Heart left ventricle (tissue), 13 donors: ENCODE measurements around the gene RAB11FIP4.

Experiments used
- POLR2A ChIP-seq, 2 donors: fragments of 450-650 bp; IDR thresholded peaks; one replicate each; pipeline ENCODE4 v1.6.1; 2017; ENCODE audit warnings: antibody characterized with exemption in 2 of 2, mild to moderate bottlenecking in 2 of 2, moderate library complexity in 2 of 2
- TF ChIP-seq, protein P1 (sequence below), 12 donors: fragments of 200-600 bp; sonication (generic) in 4 of 12; IDR thresholded peaks; one replicate each; pipeline versions ENCODE4 v1.5.0 to v1.8.0; 2018 to 2022; ENCODE audit warnings: antibody characterized with exemption in 12 of 12, mild to moderate bottlenecking in 5 of 12
- donor health status: ischemic (EF 13 %, LVEDD 7.1; RV severe dilation, severe dysfunction).
- donor health status: DM: no; HTN: yes; CAD: no.
- donor health status: DM: no; HTN: no; CAD: no.
- donor health status: ischemic (EF 25% LVEDD 6.9; RV normal size, moderate dysfunction).
- donor health status: ischemic (EF 25% LVEDD 5.7; RV mildly dilated, moderate dysfunction).
- donor health status: ischemic (EF 35%, LVEDD 5.7; RV mildly dilated, moderate dysfunction).
- donor health status: nonischemic (EF 11% LVEDD 7.7; RV severe dilation, severe dysfunction).
- donor health status: DM: yes; HTN: yes; CAD: no.
- donor health status: PGD.
- donor health status: ischemic (EF 29% LVEDD 5.4; RV normal size, mild dysfunction).
- donor health status: nonischemic (EF 23%, LVEDD 6.1; RV moderate dilation, normal function).

DNA sequence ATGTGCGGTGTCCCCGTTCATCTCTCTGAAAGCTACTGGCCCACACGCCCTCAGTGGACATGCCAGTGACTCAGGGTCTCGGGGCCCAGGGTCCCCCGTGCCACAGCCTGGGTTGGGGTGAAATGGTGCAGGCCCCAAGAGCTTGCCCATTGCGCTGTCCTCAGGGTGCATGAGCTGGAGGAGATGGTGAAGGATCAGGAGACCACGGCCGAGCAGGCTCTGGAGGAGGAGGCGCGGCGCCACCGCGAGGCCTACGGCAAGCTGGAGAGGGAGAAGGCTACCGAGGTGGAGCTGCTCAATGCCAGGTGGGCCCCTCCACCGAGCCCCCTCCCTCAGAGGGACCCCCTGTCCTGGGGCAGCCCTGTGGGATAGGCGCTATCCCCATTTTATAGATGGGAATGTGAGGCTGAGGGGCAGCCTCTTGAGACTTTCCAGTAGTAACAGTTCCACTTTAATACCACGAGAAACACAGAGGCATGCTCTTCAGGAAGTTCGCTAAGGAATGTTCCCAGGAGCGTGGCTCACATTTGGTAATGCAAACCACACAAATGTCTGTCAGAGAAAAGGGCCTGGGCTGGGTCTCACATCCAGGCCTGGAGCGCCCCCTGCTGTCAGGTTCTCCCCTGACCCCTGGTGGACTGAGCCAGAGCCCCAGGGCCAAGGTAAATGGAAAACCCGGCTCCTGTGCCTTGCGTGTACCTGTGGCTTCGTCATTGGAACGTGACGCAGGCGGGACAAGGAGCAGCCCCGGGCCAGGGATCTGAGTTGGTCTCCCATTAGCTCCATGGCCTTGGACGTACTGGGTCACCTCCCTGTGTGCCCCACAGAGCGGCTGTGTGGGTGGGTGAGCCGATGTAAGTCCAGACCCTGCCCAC is 133.7 kb downstream of the RAB11FIP4 start:
- TF ChIP-seq, protein P1, sequence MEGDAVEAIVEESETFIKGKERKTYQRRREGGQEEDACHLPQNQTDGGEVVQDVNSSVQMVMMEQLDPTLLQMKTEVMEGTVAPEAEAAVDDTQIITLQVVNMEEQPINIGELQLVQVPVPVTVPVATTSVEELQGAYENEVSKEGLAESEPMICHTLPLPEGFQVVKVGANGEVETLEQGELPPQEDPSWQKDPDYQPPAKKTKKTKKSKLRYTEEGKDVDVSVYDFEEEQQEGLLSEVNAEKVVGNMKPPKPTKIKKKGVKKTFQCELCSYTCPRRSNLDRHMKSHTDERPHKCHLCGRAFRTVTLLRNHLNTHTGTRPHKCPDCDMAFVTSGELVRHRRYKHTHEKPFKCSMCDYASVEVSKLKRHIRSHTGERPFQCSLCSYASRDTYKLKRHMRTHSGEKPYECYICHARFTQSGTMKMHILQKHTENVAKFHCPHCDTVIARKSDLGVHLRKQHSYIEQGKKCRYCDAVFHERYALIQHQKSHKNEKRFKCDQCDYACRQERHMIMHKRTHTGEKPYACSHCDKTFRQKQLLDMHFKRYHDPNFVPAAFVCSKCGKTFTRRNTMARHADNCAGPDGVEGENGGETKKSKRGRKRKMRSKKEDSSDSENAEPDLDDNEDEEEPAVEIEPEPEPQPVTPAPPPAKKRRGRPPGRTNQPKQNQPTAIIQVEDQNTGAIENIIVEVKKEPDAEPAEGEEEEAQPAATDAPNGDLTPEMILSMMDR (IDR thresholded peaks at IDR 0.05): peak; percentile 83 to 94 (median 87)
- no peak for TF ChIP-seq POLR2A (IDR thresholded peaks at IDR 0.05)
